Sigmoid colon (tissue), 7 donors: ENCODE results near the gene LNPEP. TPM values are rescaled to one million over a fixed set of nuclear protein-coding genes. Genes with fewer than 3 reads are reported as not detected.
A peak's percentile ranks its signal among the peaks of the same experiment; 100 is the strongest.

Experiments
- DNase-seq: peaks from one replicate; pipeline ENCODE4 v3.0.0-alpha.2; 2019
- H3K27ac ChIP-seq, 4 donors: fragments of 200-600 bp; sonication (generic); one replicate each; pipeline ENCODE4 v1.5.1; 2016 to 2019; ENCODE audit warnings: mild to moderate bottlenecking in 1 of 4
- H3K27me3 ChIP-seq, 3 donors: fragments of 200-600 bp; sonication (generic); one replicate each; pipeline ENCODE4 v1.5.1; 2019; ENCODE audit warnings: mild to moderate bottlenecking in 1 of 3
- H3K36me3 ChIP-seq, 4 donors: fragments of 200-600 bp; sonication (generic); one replicate each; pipeline ENCODE4 v1.5.1; 2016 to 2019
- H3K4me1 ChIP-seq, 4 donors: fragments of 200-600 bp; sonication (generic); one replicate each; pipeline ENCODE4 v1.5.1; 2017 to 2019
- H3K4me3 ChIP-seq, 4 donors: fragments of 200-600 bp; sonication (generic); one replicate each; pipeline ENCODE4 v1.5.1; 2017 to 2019; ENCODE audit warnings: mild to moderate bottlenecking in 2 of 4, moderate library complexity in 1 of 4
- H3K9me3 ChIP-seq, 4 donors: fragments of 200-600 bp in 3 of 4; sonication (generic) in 3 of 4; one replicate each; pipeline versions ENCODE4 v1.5.1 to v1.6.1; 2013 to 2019
- EP300 ChIP-seq, 4 donors: sonication (generic); formaldehyde crosslinking; IDR thresholded peaks; one replicate each; pipeline ENCODE4 v1.6.1; 2017; ENCODE audit warnings: antibody characterized with exemption in 4 of 4
- POLR2A ChIP-seq, 2 donors: fragments of 450-650 bp; IDR thresholded peaks; one replicate each; pipeline ENCODE4 v1.6.1; 2016; ENCODE audit warnings: antibody characterized with exemption in 2 of 2, mild to moderate bottlenecking in 2 of 2, moderate library complexity in 2 of 2
- POLR2AphosphoS5 ChIP-seq, 4 donors: sonication (generic); formaldehyde crosslinking; IDR thresholded peaks; one replicate each; pipeline ENCODE4 v1.6.1; 2017; ENCODE audit warnings: antibody characterized with exemption in 4 of 4
- WGBS, 2 donors: extraction: QIAGEN DNeasy Blood & Tissue Kit; methylation state at CpG; one replicate each; pipeline ENCODE4 v1.1.7; 2013; 5-methylcytosine and 5-hydroxymethylcytosine counted together
- intact Hi-C: fragments of 100-400 bp; cut with DNase I; formaldehyde crosslinking; loops from one replicate; pipeline ENCODE4 v1.15.1; 2023
- polyA plus RNA-seq, 3 donors: library from polyadenylated mRNA; stranded (reverse); fragments of 200-250 nt; gene quantifications; one replicate each; pipeline ENCODE4 v1.2.3, GENCODE V29; 2013
- total RNA-seq, 4 donors: library from RNA; depleted of rRNA; stranded (reverse); fragments of >200 nt; gene quantifications; one replicate each; pipeline ENCODE4 v1.1.0, GENCODE V29; 2016
- TF ChIP-seq, protein P1 (sequence below), 4 experiments: fragments of 450-650 bp in 3 of 4; fragments of 200-600 bp in 1 of 4; IDR thresholded peaks; one replicate each; pipeline ENCODE4 v1.5.1; 2016 to 2019; ENCODE audit warnings: antibody characterized with exemption in 4 of 4, mild to moderate bottlenecking in 3 of 4, moderate library complexity in 2 of 4
- donor health status: healthy with polysubstance abuse.
- donor health status: Bipolar disorder and iron deficiency.
- donor health status: healthy.

The LNPEP gene
- total and polyA plus RNA-seq, 7 donors = 1.4 to 68.1 (median 45.2) TPM

GRCh38 chr5:96919754-96920197 is 16.1 kb upstream of the LNPEP start:
- DNase-seq = no peak
- H3K4me1 ChIP-seq = peaks cover 0 to 25% (median 20%) of the 10 kb centered on the region in 4 donors
- H3K4me3 ChIP-seq = no peak overlapping the region
- H3K27me3 ChIP-seq = no peaks in the 10 kb centered on the region
- no peak for TF ChIP-seq EP300 (IDR thresholded peaks at IDR 0.05)
- TF ChIP-seq, protein P1, sequence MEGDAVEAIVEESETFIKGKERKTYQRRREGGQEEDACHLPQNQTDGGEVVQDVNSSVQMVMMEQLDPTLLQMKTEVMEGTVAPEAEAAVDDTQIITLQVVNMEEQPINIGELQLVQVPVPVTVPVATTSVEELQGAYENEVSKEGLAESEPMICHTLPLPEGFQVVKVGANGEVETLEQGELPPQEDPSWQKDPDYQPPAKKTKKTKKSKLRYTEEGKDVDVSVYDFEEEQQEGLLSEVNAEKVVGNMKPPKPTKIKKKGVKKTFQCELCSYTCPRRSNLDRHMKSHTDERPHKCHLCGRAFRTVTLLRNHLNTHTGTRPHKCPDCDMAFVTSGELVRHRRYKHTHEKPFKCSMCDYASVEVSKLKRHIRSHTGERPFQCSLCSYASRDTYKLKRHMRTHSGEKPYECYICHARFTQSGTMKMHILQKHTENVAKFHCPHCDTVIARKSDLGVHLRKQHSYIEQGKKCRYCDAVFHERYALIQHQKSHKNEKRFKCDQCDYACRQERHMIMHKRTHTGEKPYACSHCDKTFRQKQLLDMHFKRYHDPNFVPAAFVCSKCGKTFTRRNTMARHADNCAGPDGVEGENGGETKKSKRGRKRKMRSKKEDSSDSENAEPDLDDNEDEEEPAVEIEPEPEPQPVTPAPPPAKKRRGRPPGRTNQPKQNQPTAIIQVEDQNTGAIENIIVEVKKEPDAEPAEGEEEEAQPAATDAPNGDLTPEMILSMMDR (IDR thresholded peaks at IDR 0.05) = no peak
- TF ChIP-seq POLR2AphosphoS5 (IDR thresholded peaks at IDR 0.05) = no peak
- TF ChIP-seq POLR2A (IDR thresholded peaks at IDR 0.05) = no peak
- peaks cover 0 to 8% (median 0%) of the 10 kb centered on the region in 4 donors for H3K36me3 ChIP-seq
- H3K9me3 ChIP-seq = no peaks in the 10 kb centered on the region
- 91 to 96% methylated on average over 4 of the region's 4 CpGs for WGBS, 2 donors
- intact Hi-C loops = no loop called here
- no peak overlapping the region for H3K27ac ChIP-seq

GRCh38 chr5:96920744-96921355 is 15.0 kb upstream of the LNPEP start:
- H3K36me3 ChIP-seq = peaks cover 0 to 3% (median 0%) of the 10 kb centered on the region in 4 donors
- H3K4me3 ChIP-seq = no peak overlapping the region
- H3K27ac ChIP-seq = peak overlapping the region in 3 of 4 donors; percentile 37 to 55 (median 39)
- peak in 1 of 4 donors; percentile 62 for TF ChIP-seq POLR2AphosphoS5 (IDR thresholded peaks at IDR 0.05)
- TF ChIP-seq, protein P1 (IDR thresholded peaks at IDR 0.05) = no peak
- no peaks in the 10 kb centered on the region for H3K27me3 ChIP-seq
- no peak for DNase-seq
- 66 to 76% methylated on average over 3 of the region's 3 CpGs for WGBS, 2 donors
- intact Hi-C loops = no loop called here
- no peaks in the 10 kb centered on the region for H3K9me3 ChIP-seq
- H3K4me1 ChIP-seq = peaks cover 0 to 25% (median 20%) of the 10 kb centered on the region in 4 donors

DNA sequence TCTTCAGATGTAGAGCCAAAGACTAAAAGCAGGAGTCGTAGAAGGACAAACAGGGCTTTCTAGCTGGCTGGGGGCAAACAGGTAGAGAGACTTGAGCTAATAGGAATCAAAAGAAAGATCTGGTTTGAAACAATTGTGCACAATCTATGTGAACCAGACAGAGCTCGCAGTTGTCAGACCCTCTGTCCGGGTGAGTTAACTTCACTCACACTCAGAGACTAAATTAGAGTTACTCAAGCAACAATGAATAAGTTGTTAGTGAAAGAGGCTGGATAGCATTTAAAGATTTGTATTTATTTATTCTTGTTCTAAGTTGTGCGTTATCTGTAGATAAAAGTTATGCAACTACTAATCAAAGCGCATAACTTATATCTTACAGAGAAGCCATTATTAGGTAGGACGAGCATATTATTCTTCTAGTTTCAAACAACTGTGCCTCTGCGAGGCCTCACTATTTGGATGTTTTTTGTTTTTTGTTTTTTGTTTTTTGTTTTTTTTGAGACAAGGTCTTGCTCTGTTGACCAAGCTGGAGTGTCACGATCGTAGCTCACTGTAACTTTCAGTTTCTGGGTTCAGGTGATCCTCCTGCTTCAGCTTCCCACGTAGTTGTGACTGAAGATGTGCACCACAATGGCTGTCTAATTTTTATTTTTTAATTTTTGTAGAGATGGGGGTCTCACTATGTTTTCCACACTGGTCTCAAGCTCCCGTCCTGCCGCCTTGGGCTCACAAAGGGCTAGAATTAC is 13.2 kb upstream of the LNPEP start:
- Histone ChIP-seq H3K9me3 (no peaks in the 10 kb centered on the region), H3K4me3 (no peak overlapping the region), H3K27ac (peak overlapping the region in 3 of 4 donors; percentile 4 to 55 (median 39)), H3K27me3 (no peaks in the 10 kb centered on the region), H3K36me3 (no peaks in the 10 kb centered on the region), H3K4me1 (peaks cover 0 to 25% (median 20%) of the 10 kb centered on the region in 4 donors)
- TF ChIP-seq POLR2A (IDR thresholded peaks at IDR 0.05) = no peak
- no peak for TF ChIP-seq EP300 (IDR thresholded peaks at IDR 0.05)
- TF ChIP-seq, protein P1 (IDR thresholded peaks at IDR 0.05) = no peak
- TF ChIP-seq POLR2AphosphoS5 (IDR thresholded peaks at IDR 0.05) = no peak
- intact Hi-C loops = no loop called here
- WGBS, 2 donors = 90 to 95% methylated on average over 12 of the region's 12 CpGs
- no peak for DNase-seq

GRCh38 chr5:96924016-96924443 is 11.8 kb upstream of the LNPEP start:
- Histone ChIP-seq H3K4me1 (peaks cover 0 to 25% (median 20%) of the 10 kb centered on the region in 4 donors), H3K27me3 (no peaks in the 10 kb centered on the region), H3K9me3 (no peaks in the 10 kb centered on the region), H3K36me3 (no peaks in the 10 kb centered on the region), H3K4me3 (no peak overlapping the region), H3K27ac (peak overlapping the region in 3 of 4 donors; percentile 32 to 45 (median 45))
- intact Hi-C loops = no loop called here
- no peak for DNase-seq
- TF ChIP-seq POLR2AphosphoS5 (IDR thresholded peaks at IDR 0.05) (peak in 2 of 4 donors; percentile 9 to 10), POLR2A (IDR thresholded peaks at IDR 0.05) (no peak)
- 16 to 43% methylated on average over 3 of the region's 3 CpGs for WGBS, 2 donors

DNA sequence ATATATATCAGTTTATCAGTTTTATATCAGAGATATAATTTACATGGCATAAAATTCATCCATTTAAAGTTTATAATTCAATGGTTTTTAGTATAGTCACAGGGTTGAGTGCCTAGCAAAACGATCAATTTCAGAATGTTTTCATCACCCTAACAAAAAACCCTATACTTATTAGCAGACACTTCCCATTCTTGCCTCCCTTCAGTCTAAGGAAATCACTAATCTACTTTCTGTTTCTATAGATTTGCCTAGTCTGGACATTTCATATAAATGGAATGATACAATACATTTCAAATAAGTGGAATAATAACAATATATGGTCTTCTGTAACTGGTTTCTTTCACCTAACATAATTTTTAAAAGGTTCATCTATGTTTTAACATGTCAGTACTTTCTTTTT is 9.6 kb upstream of the LNPEP start:
- no peaks in the 10 kb centered on the region for H3K27me3 ChIP-seq
- no peak overlapping the region for H3K27ac ChIP-seq
- no peak overlapping the region for H3K4me3 ChIP-seq
- TF ChIP-seq EP300 (IDR thresholded peaks at IDR 0.05) (no peak), POLR2A (IDR thresholded peaks at IDR 0.05) (no peak), POLR2AphosphoS5 (IDR thresholded peaks at IDR 0.05) (no peak)
- TF ChIP-seq, protein P1 (IDR thresholded peaks at IDR 0.05) = no peak
- DNase-seq = no peak
- no peaks in the 10 kb centered on the region for H3K36me3 ChIP-seq
- intact Hi-C loops = no loop called here
- no peaks in the 10 kb centered on the region for H3K9me3 ChIP-seq
- WGBS, 2 donors = 74 to 94% methylated on average over 1 of the region's 1 CpG
- peaks cover 0 to 18% (median 13%) of the 10 kb centered on the region in 4 donors for H3K4me1 ChIP-seq
